WTC11 (cell line): ENCODE measurements around the gene FHIT. TPM values are rescaled to one million over a fixed set of nuclear protein-coding genes. Genes with fewer than 3 reads are reported as not detected.
A peak's percentile ranks its signal among the peaks of the same experiment; 100 is the strongest.

Source experiments
- ATAC-seq: fragments of 200-7000 bp; cut with Tn5 transposase; 2 replicates; pipeline ENCODE4 v1.10.0; 2021; ENCODE audit warnings: mild to moderate bottlenecking, moderate library complexity
- CTCF ChIA-PET: fragments of 300-600 bp; sonication (Branson Sonifier 250); formaldehyde crosslinking; loops from one replicate; lab custom pipeline; 2021; ENCODE audit warnings: antibody characterized with exemption; lab: Charles Lee
- POLR2A ChIA-PET: fragments of 350-600 bp; sonication (Branson Sonifier 250); formaldehyde crosslinking; loops from one replicate; lab custom pipeline; 2021; ENCODE audit warnings: antibody characterized with exemption; lab: Charles Lee
- DNase-seq: peaks from one replicate; pipeline ENCODE4 v3.0.0; 2021; ENCODE audit warnings: low spot score
- H3K27ac Mint-ChIP-seq: 2 replicates; pipeline ENCODE4 v1.8.0; 2021; ENCODE audit warnings: mixed read lengths
- H3K27me3 Mint-ChIP-seq: 2 replicates; pipeline ENCODE4 v1.8.0; 2021; ENCODE audit warnings: low read depth, mild to moderate bottlenecking, moderate library complexity, mixed read lengths
- H3K36me3 Mint-ChIP-seq: 2 replicates; pipeline ENCODE4 v1.8.0; 2021; ENCODE audit warnings: mixed read lengths
- H3K4me1 Mint-ChIP-seq: 2 replicates; pipeline ENCODE4 v1.8.0; 2022; ENCODE audit warnings: mixed read lengths
- H3K4me3 Mint-ChIP-seq: 2 replicates; pipeline ENCODE4 v1.8.0; 2021; ENCODE audit warnings: mild to moderate bottlenecking, moderate library complexity, mixed read lengths
- H3K9me3 Mint-ChIP-seq: 2 replicates; pipeline ENCODE4 v1.8.0; 2021; ENCODE audit warnings: mixed read lengths
- AFF4 ChIP-seq: sonication (generic); formaldehyde crosslinking; IDR thresholded peaks from 2 replicates; pipeline ENCODE4 v1.8.1; 2023; ENCODE audit warnings: mild to moderate bottlenecking, missing genetic modification reagents, borderline replicate concordance
- ATF2 ChIP-seq: sonication (generic); formaldehyde crosslinking; IDR thresholded peaks from 2 replicates; pipeline ENCODE4 v1.8.1; 2022; ENCODE audit warnings: low read depth, missing genetic modification reagents, borderline replicate concordance
- FOXP1 ChIP-seq: sonication (generic); formaldehyde crosslinking; IDR thresholded peaks from 2 replicates; pipeline ENCODE4 v1.8.0; 2022; ENCODE audit warnings: missing genetic modification reagents, mild to moderate bottlenecking, moderate library complexity, borderline replicate concordance
- JUN ChIP-seq: sonication (generic); formaldehyde crosslinking; IDR thresholded peaks from 2 replicates; pipeline ENCODE4 v1.8.0; 2023; ENCODE audit warnings: mild to moderate bottlenecking, missing genetic modification reagents
- NR1H2 ChIP-seq: sonication (generic); formaldehyde crosslinking; IDR thresholded peaks from 2 replicates; pipeline ENCODE4 v1.9.0; 2021; ENCODE audit warnings: mild to moderate bottlenecking, moderate library complexity, missing genetic modification reagents
- OVOL2 ChIP-seq: fragments of 250-450 bp; sonication (Bioruptor Pico); IDR thresholded peaks from 2 replicates; pipeline ENCODE4 v1.9.0; 2021; ENCODE audit warnings: mild to moderate bottlenecking, borderline replicate concordance
- ZNF671 ChIP-seq: fragments of 250-450 bp; sonication (Bioruptor Pico); IDR thresholded peaks from 2 replicates; pipeline ENCODE4 v1.8.0; 2021; ENCODE audit warnings: mild to moderate bottlenecking
- total RNA-seq: library from RNA; stranded (reverse); gene quantifications from 3 replicates; pipeline ENCODE4 v1.2.3, GENCODE V29; 2021
- TF ChIP-seq, protein P1 (sequence below): sonication (generic); formaldehyde crosslinking; IDR thresholded peaks from 2 replicates; pipeline ENCODE4 v1.8.0; 2022; ENCODE audit warnings: missing genetic modification reagents
- TF ChIP-seq, protein P2 (sequence below): fragments of 250-450 bp; sonication (Bioruptor Pico); IDR thresholded peaks from 2 replicates; pipeline ENCODE4 v1.9.0; 2021; ENCODE audit warnings: mild to moderate bottlenecking
- TF ChIP-seq, protein P3 (sequence below): sonication (generic); formaldehyde crosslinking; IDR thresholded peaks from 2 replicates; pipeline ENCODE4 v1.8.1; 2022; ENCODE audit warnings: mild to moderate bottlenecking, missing genetic modification reagents, moderate library complexity, borderline replicate concordance
- TF ChIP-seq, protein P4 (sequence below): sonication (generic); formaldehyde crosslinking; IDR thresholded peaks from 2 replicates; pipeline ENCODE4 v1.8.1; 2023; ENCODE audit warnings: mild to moderate bottlenecking, missing genetic modification reagents, moderate library complexity
- TF ChIP-seq, protein P5 (sequence below): sonication (generic); formaldehyde crosslinking; IDR thresholded peaks from 2 replicates; pipeline ENCODE4 v1.8.0; 2022; ENCODE audit warnings: mild to moderate bottlenecking, missing genetic modification reagents

The FHIT gene
- total RNA-seq, 1 experiment from 2014 or later = 2.6 TPM

DNA sequence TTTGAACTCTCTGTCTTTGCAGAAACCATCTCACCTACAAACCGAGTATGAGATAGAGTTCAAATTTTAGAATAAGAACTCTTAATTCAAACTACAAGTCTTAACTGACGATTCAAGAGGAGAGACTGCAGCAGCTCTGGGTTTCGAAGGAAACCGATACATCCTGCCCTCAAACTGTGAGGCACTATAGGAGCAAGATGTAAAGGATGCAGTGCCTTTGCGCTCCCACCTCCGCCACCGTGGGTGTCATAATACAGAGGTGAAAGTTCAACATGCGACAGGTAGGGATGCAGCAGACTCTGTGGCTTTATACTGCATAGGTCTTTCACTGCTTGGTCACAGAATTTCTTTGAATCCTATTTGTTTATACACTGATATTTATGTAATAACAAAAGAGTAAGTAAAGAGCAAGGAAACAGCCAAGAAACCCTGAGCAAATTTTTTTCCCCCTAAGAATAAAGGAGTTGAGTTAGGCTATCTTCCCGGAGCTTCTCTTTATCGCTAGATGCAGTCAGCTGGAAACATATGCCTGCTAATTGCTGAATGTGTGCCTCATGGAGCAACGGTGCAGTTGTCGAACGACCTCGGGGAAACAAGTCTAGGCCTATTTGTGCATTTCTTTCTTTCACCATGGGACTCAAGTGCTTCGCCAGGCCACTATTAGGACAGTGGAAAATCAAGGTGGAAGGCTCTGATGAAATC is 1103.9 kb downstream of the FHIT start:
- DNase-seq = peak; percentile 10
- H3K4me3 Mint-ChIP-seq = no peak overlapping the region

DNA sequence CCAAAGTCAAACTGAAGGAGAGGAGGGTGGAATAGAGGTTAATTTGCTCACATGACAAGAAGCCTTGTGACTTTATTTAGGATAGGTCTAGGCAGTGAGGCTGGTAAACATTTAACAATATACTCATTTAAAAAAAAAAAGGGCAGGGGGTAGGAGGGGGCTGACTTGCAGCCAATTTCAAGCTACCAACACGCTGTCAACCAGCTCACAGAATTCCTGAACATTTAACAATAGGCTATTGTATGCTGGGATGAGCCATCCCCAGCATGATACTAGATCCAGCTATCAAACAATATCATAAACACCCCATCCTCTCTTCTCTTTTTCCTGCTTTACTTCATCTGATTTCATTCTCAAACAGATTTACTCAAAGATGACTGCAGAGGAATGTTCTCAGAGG is 1105.1 kb downstream of the FHIT start:
- ChIA-PET CTCF (interaction anchor here (0.7 kb wide), 1 partner anchor 286 kb away, joined by 3 read pairs; no protein-coding TSS in a partner anchor), POLR2A (no interaction called here)
- DNase-seq (no peak), ATAC-seq (no peak)
- no peaks in the 10 kb centered on the region for H3K27me3 Mint-ChIP-seq
- H3K9me3 Mint-ChIP-seq = no peaks in the 10 kb centered on the region
- no peaks in the 10 kb centered on the region for H3K36me3 Mint-ChIP-seq
- H3K4me3 Mint-ChIP-seq = no peak overlapping the region
- H3K4me1 Mint-ChIP-seq = peaks cover 18% of the 10 kb centered on the region
- H3K27ac Mint-ChIP-seq = no peak overlapping the region
- TF ChIP-seq, protein P1, sequence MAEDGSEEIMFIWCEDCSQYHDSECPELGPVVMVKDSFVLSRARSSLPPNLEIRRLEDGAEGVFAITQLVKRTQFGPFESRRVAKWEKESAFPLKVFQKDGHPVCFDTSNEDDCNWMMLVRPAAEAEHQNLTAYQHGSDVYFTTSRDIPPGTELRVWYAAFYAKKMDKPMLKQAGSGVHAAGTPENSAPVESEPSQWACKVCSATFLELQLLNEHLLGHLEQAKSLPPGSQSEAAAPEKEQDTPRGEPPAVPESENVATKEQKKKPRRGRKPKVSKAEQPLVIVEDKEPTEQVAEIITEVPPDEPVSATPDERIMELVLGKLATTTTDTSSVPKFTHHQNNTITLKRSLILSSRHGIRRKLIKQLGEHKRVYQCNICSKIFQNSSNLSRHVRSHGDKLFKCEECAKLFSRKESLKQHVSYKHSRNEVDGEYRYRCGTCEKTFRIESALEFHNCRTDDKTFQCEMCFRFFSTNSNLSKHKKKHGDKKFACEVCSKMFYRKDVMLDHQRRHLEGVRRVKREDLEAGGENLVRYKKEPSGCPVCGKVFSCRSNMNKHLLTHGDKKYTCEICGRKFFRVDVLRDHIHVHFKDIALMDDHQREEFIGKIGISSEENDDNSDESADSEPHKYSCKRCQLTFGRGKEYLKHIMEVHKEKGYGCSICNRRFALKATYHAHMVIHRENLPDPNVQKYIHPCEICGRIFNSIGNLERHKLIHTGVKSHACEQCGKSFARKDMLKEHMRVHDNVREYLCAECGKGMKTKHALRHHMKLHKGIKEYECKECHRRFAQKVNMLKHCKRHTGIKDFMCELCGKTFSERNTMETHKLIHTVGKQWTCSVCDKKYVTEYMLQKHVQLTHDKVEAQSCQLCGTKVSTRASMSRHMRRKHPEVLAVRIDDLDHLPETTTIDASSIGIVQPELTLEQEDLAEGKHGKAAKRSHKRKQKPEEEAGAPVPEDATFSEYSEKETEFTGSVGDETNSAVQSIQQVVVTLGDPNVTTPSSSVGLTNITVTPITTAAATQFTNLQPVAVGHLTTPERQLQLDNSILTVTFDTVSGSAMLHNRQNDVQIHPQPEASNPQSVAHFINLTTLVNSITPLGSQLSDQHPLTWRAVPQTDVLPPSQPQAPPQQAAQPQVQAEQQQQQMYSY (CRISPR knock-in tag) = no peak
- TF ChIP-seq ZNF671 (CRISPR knock-in tag) = no peak
- TF ChIP-seq OVOL2 (CRISPR knock-in tag) = no peak
- TF ChIP-seq, protein P2, sequence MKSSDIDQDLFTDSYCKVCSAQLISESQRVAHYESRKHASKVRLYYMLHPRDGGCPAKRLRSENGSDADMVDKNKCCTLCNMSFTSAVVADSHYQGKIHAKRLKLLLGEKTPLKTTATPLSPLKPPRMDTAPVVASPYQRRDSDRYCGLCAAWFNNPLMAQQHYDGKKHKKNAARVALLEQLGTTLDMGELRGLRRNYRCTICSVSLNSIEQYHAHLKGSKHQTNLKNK (CRISPR knock-in tag) = no peak

More for the DNA sequence above, 1103.9 kb downstream of the FHIT start:
- Mint-ChIP-seq H3K9me3 (no peaks in the 10 kb centered on the region), H3K27ac (no peak overlapping the region), H3K27me3 (no peaks in the 10 kb centered on the region), H3K4me1 (peaks cover 8% of the 10 kb centered on the region; the same call in 1 of the 2 replicates), H3K36me3 (no peaks in the 10 kb centered on the region)
- POLR2A ChIA-PET = no interaction called here
- CTCF ChIA-PET = no interaction called here
- peak; percentile 46 for ATAC-seq
- TF ChIP-seq FOXP1 (CRISPR knock-in tag) (no peak), AFF4 (CRISPR knock-in tag) (no peak), NR1H2 (CRISPR knock-in tag) (no peak), ATF2 (CRISPR knock-in tag) (no peak), JUN (CRISPR knock-in tag) (no peak)
- TF ChIP-seq, protein P3, sequence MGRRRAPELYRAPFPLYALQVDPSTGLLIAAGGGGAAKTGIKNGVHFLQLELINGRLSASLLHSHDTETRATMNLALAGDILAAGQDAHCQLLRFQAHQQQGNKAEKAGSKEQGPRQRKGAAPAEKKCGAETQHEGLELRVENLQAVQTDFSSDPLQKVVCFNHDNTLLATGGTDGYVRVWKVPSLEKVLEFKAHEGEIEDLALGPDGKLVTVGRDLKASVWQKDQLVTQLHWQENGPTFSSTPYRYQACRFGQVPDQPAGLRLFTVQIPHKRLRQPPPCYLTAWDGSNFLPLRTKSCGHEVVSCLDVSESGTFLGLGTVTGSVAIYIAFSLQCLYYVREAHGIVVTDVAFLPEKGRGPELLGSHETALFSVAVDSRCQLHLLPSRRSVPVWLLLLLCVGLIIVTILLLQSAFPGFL (CRISPR knock-in tag) = no peak
- TF ChIP-seq, protein P4, sequence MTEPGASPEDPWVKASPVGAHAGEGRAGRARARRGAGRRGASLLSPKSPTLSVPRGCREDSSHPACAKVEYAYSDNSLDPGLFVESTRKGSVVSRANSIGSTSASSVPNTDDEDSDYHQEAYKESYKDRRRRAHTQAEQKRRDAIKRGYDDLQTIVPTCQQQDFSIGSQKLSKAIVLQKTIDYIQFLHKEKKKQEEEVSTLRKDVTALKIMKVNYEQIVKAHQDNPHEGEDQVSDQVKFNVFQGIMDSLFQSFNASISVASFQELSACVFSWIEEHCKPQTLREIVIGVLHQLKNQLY (CRISPR knock-in tag) = no peak
- TF ChIP-seq, protein P5, sequence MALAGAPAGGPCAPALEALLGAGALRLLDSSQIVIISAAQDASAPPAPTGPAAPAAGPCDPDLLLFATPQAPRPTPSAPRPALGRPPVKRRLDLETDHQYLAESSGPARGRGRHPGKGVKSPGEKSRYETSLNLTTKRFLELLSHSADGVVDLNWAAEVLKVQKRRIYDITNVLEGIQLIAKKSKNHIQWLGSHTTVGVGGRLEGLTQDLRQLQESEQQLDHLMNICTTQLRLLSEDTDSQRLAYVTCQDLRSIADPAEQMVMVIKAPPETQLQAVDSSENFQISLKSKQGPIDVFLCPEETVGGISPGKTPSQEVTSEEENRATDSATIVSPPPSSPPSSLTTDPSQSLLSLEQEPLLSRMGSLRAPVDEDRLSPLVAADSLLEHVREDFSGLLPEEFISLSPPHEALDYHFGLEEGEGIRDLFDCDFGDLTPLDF (CRISPR knock-in tag) = no peak
